AG09309 (cell line): ENCODE results near the gene PLK2.

ENCODE experiments used
- DNase-seq: peaks from one replicate; pipeline ENCODE4 v3.0.0-alpha.2; 2010; ENCODE audit warnings: low read depth
- H3K4me3 ChIP-seq: 2 replicates; pipeline ENCODE4 v1.5.1; 2011; ENCODE audit warnings: mild to moderate bottlenecking, low read depth, low read length, moderate library complexity; ENCODE audit not compliant: control insufficient read depth
- TF ChIP-seq, protein P1 (sequence below): IDR thresholded peaks from 2 replicates; pipeline ENCODE4 v1.5.1; 2011; ENCODE audit warnings: mild to moderate bottlenecking, low read depth, low read length, inconsistent platforms; ENCODE audit not compliant: insufficient read depth, control insufficient read depth; ENCODE audit errors: missing control alignments

The PLK2 gene

GRCh38 chr5:58501778-58502417, 42.0 kb upstream of the PLK2 start:
- no peak overlapping the region for H3K4me3 ChIP-seq
- no peak for DNase-seq
- TF ChIP-seq, protein P1, sequence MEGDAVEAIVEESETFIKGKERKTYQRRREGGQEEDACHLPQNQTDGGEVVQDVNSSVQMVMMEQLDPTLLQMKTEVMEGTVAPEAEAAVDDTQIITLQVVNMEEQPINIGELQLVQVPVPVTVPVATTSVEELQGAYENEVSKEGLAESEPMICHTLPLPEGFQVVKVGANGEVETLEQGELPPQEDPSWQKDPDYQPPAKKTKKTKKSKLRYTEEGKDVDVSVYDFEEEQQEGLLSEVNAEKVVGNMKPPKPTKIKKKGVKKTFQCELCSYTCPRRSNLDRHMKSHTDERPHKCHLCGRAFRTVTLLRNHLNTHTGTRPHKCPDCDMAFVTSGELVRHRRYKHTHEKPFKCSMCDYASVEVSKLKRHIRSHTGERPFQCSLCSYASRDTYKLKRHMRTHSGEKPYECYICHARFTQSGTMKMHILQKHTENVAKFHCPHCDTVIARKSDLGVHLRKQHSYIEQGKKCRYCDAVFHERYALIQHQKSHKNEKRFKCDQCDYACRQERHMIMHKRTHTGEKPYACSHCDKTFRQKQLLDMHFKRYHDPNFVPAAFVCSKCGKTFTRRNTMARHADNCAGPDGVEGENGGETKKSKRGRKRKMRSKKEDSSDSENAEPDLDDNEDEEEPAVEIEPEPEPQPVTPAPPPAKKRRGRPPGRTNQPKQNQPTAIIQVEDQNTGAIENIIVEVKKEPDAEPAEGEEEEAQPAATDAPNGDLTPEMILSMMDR = no peak

DNA sequence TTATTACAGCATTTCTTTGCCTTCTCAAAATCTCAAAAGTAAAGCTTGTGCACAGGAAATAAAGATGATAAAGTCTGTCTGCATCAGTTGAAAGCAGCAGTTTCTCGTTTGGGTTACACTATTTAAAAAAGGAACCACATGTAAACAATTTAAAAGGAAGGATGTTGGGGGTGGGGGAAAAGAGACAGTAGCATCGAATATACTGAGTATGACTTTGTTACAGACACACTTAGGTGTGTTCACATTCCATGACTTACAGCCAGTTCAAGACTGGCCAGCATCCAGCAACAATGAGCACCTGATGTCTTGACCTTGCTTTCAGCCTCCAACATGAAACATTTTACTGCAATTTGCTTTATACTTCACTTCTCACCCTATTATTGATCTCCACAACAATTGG, 40.1 kb upstream of the PLK2 start:
- no peak overlapping the region for H3K4me3 ChIP-seq
- TF ChIP-seq, protein P1 = no peak
- no peak for DNase-seq

DNA sequence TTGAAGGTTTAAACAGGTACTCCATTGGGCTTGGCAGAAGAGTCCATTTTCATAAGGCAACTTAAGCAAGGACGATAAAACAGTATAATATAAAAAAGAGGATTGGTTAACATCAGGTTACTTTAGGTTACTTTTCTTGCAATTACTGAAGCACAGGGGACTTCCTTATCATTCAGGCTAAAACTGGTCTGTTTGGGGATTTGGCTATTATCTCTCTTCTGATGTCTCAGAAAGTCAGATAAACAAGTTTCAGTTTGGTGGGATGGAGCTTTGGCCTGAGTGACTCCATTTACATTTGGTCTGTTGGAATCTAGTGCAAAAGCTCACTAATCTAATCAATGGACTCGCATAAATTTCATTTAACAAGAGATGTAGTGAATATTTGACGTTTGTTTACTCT, 39.3 kb upstream of the PLK2 start:
- DNase-seq = no peak
- TF ChIP-seq, protein P1 = no peak

GRCh38 chr5:58498340-58498942, 38.6 kb upstream of the PLK2 start:
- no peak for DNase-seq
- TF ChIP-seq, protein P1 = peak; percentile 78
- no peak overlapping the region for H3K4me3 ChIP-seq

More for the DNA sequence above, 39.3 kb upstream of the PLK2 start:
- no peak overlapping the region for H3K4me3 ChIP-seq

- no peak for DNase-seq
- TF ChIP-seq, protein P1 = no peak
- H3K4me3 ChIP-seq = no peak overlapping the region
Measured at GRCh38 chr5:58497921-58498320, 38.0 kb upstream of the PLK2 start.

DNA sequence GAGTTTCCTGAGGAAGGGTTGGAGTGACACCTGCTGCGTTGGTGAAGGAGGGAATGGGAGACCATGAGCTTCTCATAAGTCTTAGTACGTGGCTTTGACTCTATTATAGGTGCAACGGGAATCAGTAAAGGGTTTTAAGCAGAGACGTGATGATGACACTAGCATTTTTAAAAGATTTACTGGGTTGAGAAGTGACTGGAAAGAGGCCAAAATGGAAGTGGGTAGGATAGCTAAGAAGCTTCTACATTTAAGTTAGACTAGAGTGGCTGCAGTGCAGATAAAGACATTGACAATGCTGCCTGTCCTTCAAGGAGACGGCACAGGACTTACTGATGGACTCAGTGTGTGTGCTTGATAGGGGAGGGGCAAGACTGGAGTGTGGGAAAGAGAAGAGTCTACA, 37.5 kb upstream of the PLK2 start:
- TF ChIP-seq, protein P1 = no peak
- no peak overlapping the region for H3K4me3 ChIP-seq
- no peak for DNase-seq
